K562 (cell line): ENCODE data around the gene RAI1. TPM values are rescaled to one million over a fixed set of nuclear protein-coding genes. Genes with fewer than 3 reads are reported as not detected.

Source experiments
- ERF ChIP-seq: fragments of 450-650 bp; formaldehyde crosslinking; IDR thresholded peaks from 2 replicates; pipeline ENCODE4 v1.4.0; 2020; ENCODE audit warnings: mild to moderate bottlenecking, mixed read lengths
- GABPB1 ChIP-seq: sonication (generic); formaldehyde crosslinking; IDR thresholded peaks from 2 replicates; pipeline ENCODE4 v1.8.0; 2022; ENCODE audit warnings: mild to moderate bottlenecking, missing genetic modification reagents
- JUND ChIP-seq, 2 experiments: IDR thresholded peaks; 2 replicates in 1 of 2; 3 replicates in 1 of 2; pipeline ENCODE4 v1.6.1; 2011; ENCODE audit warnings: borderline replicate concordance in 2 of 2, low read depth in 2 of 2, low read length in 2 of 2, improper control_type of control experiment in 1 of 2, missing biosample characterization in 1 of 2, missing genetic modification characterization in 1 of 2, missing genetic modification reagents in 1 of 2
- KAT2B ChIP-seq: IDR thresholded peaks from one replicate; pipeline ENCODE4 v1.6.1; 2012; ENCODE audit warnings: low read depth, mild to moderate bottlenecking, control low read depth, inconsistent platforms, low read length, moderate library complexity
- L3MBTL2 ChIP-seq: fragments of 450-650 bp; IDR thresholded peaks from 2 replicates; pipeline ENCODE4 v1.6.1; 2016; ENCODE audit warnings: mild to moderate bottlenecking, moderate library complexity
- MBD1 ChIP-seq: fragments of 250-450 bp; sonication (Bioruptor Pico); IDR thresholded peaks from 2 replicates; pipeline ENCODE4 v1.8.0; 2022; ENCODE audit warnings: inconsistent platforms
- NR3C1 ChIP-seq: sonication (generic); formaldehyde crosslinking; IDR thresholded peaks from 2 replicates; pipeline ENCODE4 v1.8.1; 2022; ENCODE audit warnings: missing genetic modification reagents
- PREB ChIP-seq: sonication (generic); formaldehyde crosslinking; IDR thresholded peaks from 2 replicates; pipeline ENCODE4 v1.8.1; 2023; ENCODE audit warnings: mild to moderate bottlenecking, missing genetic modification reagents
- TEAD2 ChIP-seq: fragments of 450-650 bp; IDR thresholded peaks from 2 replicates; pipeline ENCODE4 v1.6.1; 2016; ENCODE audit warnings: missing genetic modification characterization, control low read depth, missing compliant biosample characterization
- USF2 ChIP-seq: sonication (generic); formaldehyde crosslinking; IDR thresholded peaks from 2 replicates; pipeline ENCODE4 v1.5.0; 2020; ENCODE audit warnings: missing genetic modification reagents
- ZNF175 ChIP-seq: fragments of 200-800 bp; sonication (Bioruptor generic); IDR thresholded peaks from 2 replicates; pipeline ENCODE4 v1.6.1; 2016; ENCODE audit warnings: low read depth, mild to moderate bottlenecking, missing genetic modification characterization, missing compliant biosample characterization
- ZNF592 ChIP-seq: fragments of 450-650 bp; IDR thresholded peaks from 2 replicates; pipeline ENCODE4 v1.6.1; 2017; ENCODE audit warnings: antibody characterized with exemption, mild to moderate bottlenecking
- polyA plus RNA-seq, 8 experiments: library from polyadenylated mRNA; depleted of rRNA in 4 of 8; stranded (reverse) in 5 of 8; unstranded in 3 of 8; fragments of >200 nt; fragmentation: Nextera tagmentation in 2 of 8; fragmentation: Illumina TruSeq in 1 of 8; extraction: Ambion mirVana in 2 of 8; extraction: Trizol in 1 of 8; gene quantifications; 2 replicates each; pipeline versions ENCODE4 v1.2.1 to v1.2.3, GENCODE V29; 2011 to 2014; ENCODE audit warnings: inconsistent platforms in 1 of 8, missing spikeins in 1 of 8
- total RNA-seq, 7 experiments: library from RNA; depleted of rRNA in 6 of 7; stranded (reverse); fragments of >200 nt in 6 of 7; fragmentation: Illumina TruSeq in 2 of 7; extraction: Trizol in 2 of 7; gene quantifications; 2 replicates each; pipeline versions ENCODE4 v1.2.1 to v1.2.3, GENCODE V29; 2011 to 2021; ENCODE audit warnings: low replicate concordance in 1 of 7
- TF ChIP-seq, protein P1 (sequence below): conservative IDR thresholded peaks from 2 replicates; pipeline ENCODE4 v1.6.1; 2011; ENCODE audit warnings: low read depth, mild to moderate bottlenecking, low read length; ENCODE audit not compliant: control insufficient read depth

Gene RAI1
- total and polyA plus RNA-seq, 9 of the 15 experiments (the other 6 are each of a cell fraction or from before 2014, with no cell fraction given), result 0.68 to 19.9 (median 5.5) TPM

GRCh38 chr17:17849845-17850373 is 168.7 kb downstream of the RAI1 start (continued):
- TF ChIP-seq, protein P1, sequence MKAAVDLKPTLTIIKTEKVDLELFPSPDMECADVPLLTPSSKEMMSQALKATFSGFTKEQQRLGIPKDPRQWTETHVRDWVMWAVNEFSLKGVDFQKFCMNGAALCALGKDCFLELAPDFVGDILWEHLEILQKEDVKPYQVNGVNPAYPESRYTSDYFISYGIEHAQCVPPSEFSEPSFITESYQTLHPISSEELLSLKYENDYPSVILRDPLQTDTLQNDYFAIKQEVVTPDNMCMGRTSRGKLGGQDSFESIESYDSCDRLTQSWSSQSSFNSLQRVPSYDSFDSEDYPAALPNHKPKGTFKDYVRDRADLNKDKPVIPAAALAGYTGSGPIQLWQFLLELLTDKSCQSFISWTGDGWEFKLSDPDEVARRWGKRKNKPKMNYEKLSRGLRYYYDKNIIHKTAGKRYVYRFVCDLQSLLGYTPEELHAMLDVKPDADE, result no peak
- TF ChIP-seq NR3C1, result no peak
- TF ChIP-seq KAT2B, result no peak
- TF ChIP-seq TEAD2 (tag), result peak; percentile 82; the same call in 1 of the 2 replicates
- no peak for TF ChIP-seq MBD1 (CRISPR knock-in tag)
- peak; percentile 70; the same call in 1 of the 2 replicates for TF ChIP-seq ERF
- TF ChIP-seq JUND (IDR thresholded peaks at IDR 0.05; ENCODE audit: borderline replicate concordance, low read depth, low read length), result peak; percentile 52; the same call in 1 of the 2 replicates
- peak; percentile 79; the same call in 2 of the 3 replicates for TF ChIP-seq JUND (tag; IDR thresholded peaks at IDR 0.05; ENCODE audit: borderline replicate concordance, low read depth, low read length)
- peak; percentile 33; the same call in 1 of the 2 replicates for TF ChIP-seq USF2 (CRISPR knock-in tag)
- 0 out of 2 replicates have a peak, but pooled peaks have one; percentile 31 for TF ChIP-seq PREB
- peak; percentile 99 for TF ChIP-seq ZNF592
- TF ChIP-seq ZNF175 (CRISPR knock-in tag), result peak; percentile 81
- TF ChIP-seq L3MBTL2, result peak; percentile 48; the same call in 1 of the 2 replicates
- peak; percentile 49; the same call in 1 of the 2 replicates for TF ChIP-seq GABPB1 (CRISPR knock-in tag)
